Keratinocyte (primary cell): ENCODE results near the gene CD180. TPM values are rescaled to one million over a fixed set of nuclear protein-coding genes. Genes with fewer than 3 reads are reported as not detected.

Source experiments
- DNase-seq: peaks from one replicate; pipeline ENCODE4 v3.0.0-alpha.2; 2011; ENCODE audit warnings: low read depth, missing footprints, low spot score
- FAIRE-seq: peaks from 2 replicates; lab custom pipeline; 2011; peaks lifted over from hg19 to GRCh38; lab: Jason Lieb, UNC
- H2AFZ ChIP-seq: 2 replicates; pipeline ENCODE4 v1.6.0; 2012; ENCODE audit warnings: low read length, control low read depth, inconsistent platforms; ENCODE audit not compliant: control insufficient read depth
- H3K27ac ChIP-seq: 2 replicates; pipeline ENCODE4 v1.5.1; 2011; ENCODE audit warnings: low read length; ENCODE audit not compliant: control insufficient read depth, insufficient read depth
- H3K27me3 ChIP-seq: 3 replicates; pipeline ENCODE4 v1.6.0; 2011; ENCODE audit warnings: low read length; ENCODE audit not compliant: control insufficient read depth, insufficient read depth; ENCODE audit errors: extremely low read depth
- H3K36me3 ChIP-seq, 2 experiments: 2 replicates in 1 of 2; 3 replicates in 1 of 2; pipeline ENCODE4 v1.5.1; 2011; ENCODE audit warnings: low read length in 2 of 2, mild to moderate bottlenecking in 1 of 2; ENCODE audit not compliant: control insufficient read depth in 2 of 2, insufficient read depth in 2 of 2; ENCODE audit errors: extremely low read depth in 1 of 2
- H3K4me1 ChIP-seq: 3 replicates; pipeline ENCODE4 v1.5.1; 2011; ENCODE audit warnings: low read length; ENCODE audit not compliant: control insufficient read depth, insufficient read depth; ENCODE audit errors: extremely low read depth
- H3K4me2 ChIP-seq: 3 replicates; pipeline ENCODE4 v1.6.0; 2011; ENCODE audit warnings: low read depth, low read length; ENCODE audit not compliant: control insufficient read depth, insufficient read depth; ENCODE audit errors: extremely low read depth
- H3K4me3 ChIP-seq, 3 experiments: fragments of 200-600 bp in 1 of 3; sonication (generic) in 1 of 3; 2 replicates in 2 of 3; 3 replicates in 1 of 3; pipeline ENCODE4 v1.5.1; 2011 to 2016; ENCODE audit warnings: low read length in 3 of 3, mild to moderate bottlenecking in 3 of 3, control low read depth in 2 of 3, inconsistent platforms in 1 of 3, low read depth in 1 of 3, mixed read lengths in 1 of 3, mixed run types in 1 of 3, moderate library complexity in 1 of 3; ENCODE audit not compliant: control insufficient read depth in 2 of 3, insufficient read depth in 2 of 3; ENCODE audit errors: extremely low read depth in 1 of 3
- H3K79me2 ChIP-seq: 2 replicates; pipeline ENCODE4 v1.6.0; 2012; ENCODE audit warnings: low read length; ENCODE audit not compliant: control insufficient read depth, insufficient read depth
- H3K9ac ChIP-seq: 3 replicates; pipeline ENCODE4 v1.6.0; 2011; ENCODE audit warnings: low read length; ENCODE audit not compliant: control insufficient read depth, insufficient read depth; ENCODE audit errors: extremely low read depth
- H3K9me1 ChIP-seq: 3 replicates; pipeline ENCODE4 v1.6.0; 2011; ENCODE audit warnings: low read length; ENCODE audit not compliant: control insufficient read depth, insufficient read depth; ENCODE audit errors: extremely low read depth
- H3K9me3 ChIP-seq: 2 replicates; pipeline ENCODE4 v1.5.1; 2012; ENCODE audit warnings: low read depth, low read length; ENCODE audit not compliant: control insufficient read depth
- H4K20me1 ChIP-seq: 3 replicates; pipeline ENCODE4 v1.6.0; 2011; ENCODE audit warnings: low read length; ENCODE audit not compliant: control insufficient read depth, insufficient read depth; ENCODE audit errors: extremely low read depth
- EZH2 ChIP-seq: IDR thresholded peaks from one replicate; pipeline ENCODE4 v1.6.1; 2012; ENCODE audit warnings: inconsistent platforms, mild to moderate bottlenecking, low read length, moderate library complexity
- dilution Hi-C: fragments of 300-500 bp; cut with MboI; formaldehyde crosslinking; loops from one replicate; pipeline ENCODE4 v1.7.0; 2020; ENCODE audit warnings: low sequenced_read_pairs; ENCODE audit not compliant: extremely low pct_ligation_motif_present
- polyA plus RNA-seq, 5 experiments: library from polyadenylated mRNA; depleted of rRNA in 3 of 5; stranded (reverse) in 3 of 5; stranded (forward) in 1 of 5; unstranded in 1 of 5; fragments of >200 nt; gene quantifications; 1 replicate in 1 of 5; 2 replicates in 3 of 5; 3 replicates in 1 of 5; pipeline versions ENCODE4 v1.2.1 to v1.2.3, GENCODE V29; 2011 to 2012; ENCODE audit warnings: missing spikeins in 2 of 5, low read depth in 1 of 5, low replicate concordance in 1 of 5
- TF ChIP-seq, protein P1 (sequence below), 3 experiments: IDR thresholded peaks in 1 of 3; conservative IDR thresholded peaks in 1 of 3; optimal IDR thresholded peaks in 1 of 3; 2 replicates in 2 of 3; 3 replicates in 1 of 3; pipeline versions ENCODE3 to v1.5.1; 2011; ENCODE audit warnings: low read length in 3 of 3, mild to moderate bottlenecking in 3 of 3, moderate library complexity in 2 of 3, control low read depth in 1 of 3, inconsistent platforms in 1 of 3; ENCODE audit not compliant: insufficient read depth in 2 of 3; ENCODE audit errors: extremely low read depth in 1 of 3

CD180 gene
- polyA plus RNA-seq, 1 donor (not counting 4 experiments of a cell fraction or from before 2014, with no cell fraction given) = not detected

DNA sequence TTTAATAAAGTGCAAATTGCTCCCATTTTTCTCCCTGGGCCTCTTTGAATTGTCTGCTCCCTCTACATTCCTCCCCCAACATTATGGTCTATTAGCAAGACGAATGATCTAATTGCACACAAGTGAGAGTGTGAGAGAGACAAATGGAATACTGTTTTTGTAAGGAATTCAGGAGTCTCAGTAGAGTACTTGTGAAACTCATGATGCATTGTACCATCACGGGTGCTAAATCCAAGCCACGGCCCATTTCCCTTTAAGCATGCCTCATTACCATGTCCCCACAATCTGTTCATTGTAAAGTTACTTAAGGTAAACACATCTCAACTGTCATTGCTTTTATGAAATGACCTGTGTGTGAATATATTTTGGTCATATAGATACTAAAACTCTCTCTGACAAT lies 62.8 kb downstream of the CD180 start:
- no peak overlapping the region for H3K27ac ChIP-seq
- no peak overlapping the region for H3K9ac ChIP-seq
- H3K36me3 ChIP-seq = peaks cover 19 to 22% of the 10 kb centered on the region in 2 experiments
- dilution Hi-C loops = no loop called here
- no peak overlapping the region for H3K4me3 ChIP-seq
- TF ChIP-seq, protein P1, sequence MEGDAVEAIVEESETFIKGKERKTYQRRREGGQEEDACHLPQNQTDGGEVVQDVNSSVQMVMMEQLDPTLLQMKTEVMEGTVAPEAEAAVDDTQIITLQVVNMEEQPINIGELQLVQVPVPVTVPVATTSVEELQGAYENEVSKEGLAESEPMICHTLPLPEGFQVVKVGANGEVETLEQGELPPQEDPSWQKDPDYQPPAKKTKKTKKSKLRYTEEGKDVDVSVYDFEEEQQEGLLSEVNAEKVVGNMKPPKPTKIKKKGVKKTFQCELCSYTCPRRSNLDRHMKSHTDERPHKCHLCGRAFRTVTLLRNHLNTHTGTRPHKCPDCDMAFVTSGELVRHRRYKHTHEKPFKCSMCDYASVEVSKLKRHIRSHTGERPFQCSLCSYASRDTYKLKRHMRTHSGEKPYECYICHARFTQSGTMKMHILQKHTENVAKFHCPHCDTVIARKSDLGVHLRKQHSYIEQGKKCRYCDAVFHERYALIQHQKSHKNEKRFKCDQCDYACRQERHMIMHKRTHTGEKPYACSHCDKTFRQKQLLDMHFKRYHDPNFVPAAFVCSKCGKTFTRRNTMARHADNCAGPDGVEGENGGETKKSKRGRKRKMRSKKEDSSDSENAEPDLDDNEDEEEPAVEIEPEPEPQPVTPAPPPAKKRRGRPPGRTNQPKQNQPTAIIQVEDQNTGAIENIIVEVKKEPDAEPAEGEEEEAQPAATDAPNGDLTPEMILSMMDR (optimal IDR thresholded peaks at IDR 0.05 in 1 of 3, IDR thresholded peaks at IDR 0.05 in 1 of 3, conservative IDR thresholded peaks at IDR 0.05 in 1 of 3; ENCODE audit: extremely low read depth in 1 of 3, insufficient read depth in 2 of 3, low read length in 3 of 3) = no peak
- TF ChIP-seq EZH2 = no peak
- H4K20me1 ChIP-seq = no peaks in the 10 kb centered on the region
- no peak overlapping the region for H2AFZ ChIP-seq
- DNase-seq (no peak), FAIRE-seq (no peak)
- H3K27me3 ChIP-seq = no peaks in the 10 kb centered on the region
- no peaks in the 10 kb centered on the region for H3K9me1 ChIP-seq
- H3K79me2 ChIP-seq = no peaks in the 10 kb centered on the region
- H3K4me2 ChIP-seq = no peak overlapping the region
- H3K9me3 ChIP-seq = no peaks in the 10 kb centered on the region
- no peaks in the 10 kb centered on the region for H3K4me1 ChIP-seq

DNA sequence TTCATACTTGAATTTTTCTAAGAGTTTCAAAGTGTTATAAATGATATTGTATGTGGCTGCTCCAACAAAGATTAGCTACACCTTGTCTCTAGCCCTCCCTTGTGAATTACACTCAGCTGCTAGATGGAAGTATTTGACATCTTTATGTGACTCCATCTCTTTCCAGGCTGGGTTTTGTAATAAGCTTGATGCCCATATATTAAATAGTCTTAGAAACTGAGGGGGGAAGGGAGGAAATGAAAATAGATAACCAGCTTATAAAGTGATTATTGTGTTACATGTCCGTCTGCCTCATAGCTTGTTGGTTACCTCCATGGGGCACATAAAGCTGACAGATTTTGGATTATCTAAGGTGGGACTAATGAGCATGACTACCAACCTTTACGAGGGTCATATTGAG lies 63.4 kb downstream of the CD180 start:
- Histone ChIP-seq H3K36me3 (peaks cover 21 to 23% of the 10 kb centered on the region in 2 experiments), H3K9me3 (no peaks in the 10 kb centered on the region), H3K4me3 (no peak overlapping the region), H3K4me2 (no peak overlapping the region), H3K79me2 (no peaks in the 10 kb centered on the region), H3K27me3 (no peaks in the 10 kb centered on the region), H3K27ac (no peak overlapping the region), H3K4me1 (no peaks in the 10 kb centered on the region), H4K20me1 (no peaks in the 10 kb centered on the region), H2AFZ (no peak overlapping the region), H3K9ac (no peak overlapping the region), H3K9me1 (no peaks in the 10 kb centered on the region)
- DNase-seq (no peak), FAIRE-seq (no peak)
- TF ChIP-seq EZH2 = no peak
- TF ChIP-seq, protein P1 (optimal IDR thresholded peaks at IDR 0.05 in 1 of 3, IDR thresholded peaks at IDR 0.05 in 1 of 3, conservative IDR thresholded peaks at IDR 0.05 in 1 of 3; ENCODE audit: extremely low read depth in 1 of 3, insufficient read depth in 2 of 3, low read length in 3 of 3) = no peak
- dilution Hi-C loops = no loop called here
